Measurements from ENCODE around the gene KBTBD8. TPM values are rescaled to one million over a fixed set of nuclear protein-coding genes. Genes with fewer than 3 reads are reported as not detected.

KBTBD8 gene
- polyA plus RNA-seq, 4 donors, result 1.3 to 1.6 (median 1.5) TPM

DNA sequence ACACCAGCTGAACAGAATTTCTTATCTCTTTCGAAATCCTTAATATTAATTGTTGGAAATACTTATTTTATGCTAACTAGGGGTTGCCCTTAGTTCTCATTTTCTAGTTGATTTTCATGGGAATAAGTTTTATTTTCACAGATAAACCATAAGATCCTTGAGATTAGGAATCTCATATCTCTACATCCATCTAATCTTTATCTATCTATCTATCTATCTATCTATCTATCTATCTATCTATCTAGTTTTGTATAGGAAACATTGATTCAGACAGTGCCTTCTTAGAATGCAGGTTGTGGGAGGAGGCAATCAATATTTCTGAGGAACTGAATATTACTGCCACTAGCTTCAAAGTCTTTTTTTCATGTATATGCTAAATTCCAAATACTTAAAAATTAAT lies 3.5 kb upstream of the KBTBD8 start:
- DNase-seq (ENCODE audit: low read depth in 4 of 4, low spot score in 3 of 4), result no peak

DNA sequence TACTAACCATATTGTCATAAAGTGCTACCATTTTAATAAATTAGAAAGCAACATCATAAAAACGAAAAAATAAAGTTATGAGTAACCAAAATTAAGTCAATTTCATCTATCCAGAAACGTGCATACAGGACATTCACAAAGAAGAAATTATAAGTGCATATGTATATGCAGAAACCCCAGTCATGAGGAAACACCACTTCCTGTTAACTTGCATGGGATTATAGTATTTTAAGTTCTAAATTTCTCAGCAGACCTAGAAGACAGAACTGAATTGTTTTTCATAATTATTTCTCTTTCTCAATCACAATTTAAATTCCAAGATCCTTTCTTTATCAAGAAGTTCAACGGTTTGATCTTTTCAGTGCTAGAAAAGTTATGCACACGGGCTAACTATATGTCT lies 1.4 kb upstream of the KBTBD8 start:
- no peak for DNase-seq (ENCODE audit: low read depth in 4 of 4, low spot score in 3 of 4)

DNA sequence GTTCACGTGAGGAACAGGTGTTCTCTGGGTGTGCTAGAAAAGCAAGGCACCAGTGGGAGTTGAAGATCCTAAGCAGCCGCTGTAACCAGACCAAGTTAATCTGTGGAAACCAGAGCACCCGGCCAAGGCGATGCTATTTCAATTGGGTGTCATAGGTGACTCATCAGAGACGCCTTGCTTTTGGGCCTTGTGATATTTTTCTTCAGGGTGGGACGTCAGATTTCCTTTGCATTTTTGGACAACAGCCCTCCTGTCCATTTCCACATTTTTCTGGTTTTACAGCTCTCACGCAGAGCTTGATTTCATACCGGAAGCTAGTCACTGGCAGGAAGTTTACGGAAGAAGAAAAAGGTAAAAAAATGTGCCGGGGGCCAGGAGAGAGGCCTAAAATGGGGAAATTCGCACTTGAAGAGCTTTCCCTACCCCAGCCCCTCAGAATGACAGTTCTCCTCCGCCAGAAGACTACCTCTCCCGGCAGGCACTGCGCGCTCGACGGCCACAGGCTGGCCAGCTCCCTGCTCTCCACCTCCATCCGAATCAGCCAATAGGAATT lies 471 bp upstream of the KBTBD8 start:
- DNase-seq (ENCODE audit: low read depth in 4 of 4, low spot score in 3 of 4), result no peak

- DNase-seq (ENCODE audit: low read depth in 4 of 4, low spot score in 3 of 4), result no peak
Measured at GRCh38 chr3:66998904-66999235, 763 bp downstream of the KBTBD8 start.

- no peak for DNase-seq (ENCODE audit: low read depth in 4 of 4, low spot score in 3 of 4)
Measured at GRCh38 chr3:67000009-67000408, 1.9 kb downstream of the KBTBD8 start.

- no peak for DNase-seq (ENCODE audit: low read depth in 4 of 4, low spot score in 3 of 4)
Measured at GRCh38 chr3:67001086-67001861, 3.2 kb downstream of the KBTBD8 start.

DNA sequence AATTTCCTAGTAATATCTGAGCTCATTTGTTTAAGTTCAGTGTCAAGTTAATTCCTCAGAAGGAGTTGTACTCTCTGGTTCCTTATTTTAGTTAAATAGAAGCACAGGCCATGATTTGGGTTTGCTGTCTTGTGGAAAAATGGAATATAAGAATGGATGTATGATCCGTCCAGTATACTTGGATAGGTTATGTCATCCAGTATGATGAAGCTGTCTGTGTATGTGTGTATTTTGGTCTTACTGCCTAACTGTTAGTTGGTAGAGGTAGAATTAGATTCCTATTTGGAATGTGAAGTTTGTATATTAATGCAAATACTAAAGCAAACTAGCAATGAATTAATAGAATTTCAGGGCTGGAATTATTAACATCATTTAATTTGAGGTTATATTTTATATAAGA lies 7.9 kb downstream of the KBTBD8 start:
- DNase-seq (ENCODE audit: low read depth in 4 of 4, low spot score in 3 of 4), result no peak

- DNase-seq (ENCODE audit: low read depth in 4 of 4, low spot score in 3 of 4), result no peak
Measured at GRCh38 chr3:67006460-67006859, 8.4 kb downstream of the KBTBD8 start.

- no peak for DNase-seq (ENCODE audit: low read depth in 4 of 4, low spot score in 3 of 4)
Measured at GRCh38 chr3:67008388-67008787, 10.3 kb downstream of the KBTBD8 start.

- DNase-seq (ENCODE audit: low read depth in 4 of 4, low spot score in 3 of 4), result no peak
Measured at GRCh38 chr3:67009716-67010115, 11.6 kb downstream of the KBTBD8 start.

- no peak for DNase-seq (ENCODE audit: low read depth in 4 of 4, low spot score in 3 of 4)
Measured at GRCh38 chr3:67011414-67012131, 13.5 kb downstream of the KBTBD8 start.

- DNase-seq (ENCODE audit: low read depth in 4 of 4, low spot score in 3 of 4), result no peak
Measured at GRCh38 chr3:67012564-67012963, 14.5 kb downstream of the KBTBD8 start.

DNA sequence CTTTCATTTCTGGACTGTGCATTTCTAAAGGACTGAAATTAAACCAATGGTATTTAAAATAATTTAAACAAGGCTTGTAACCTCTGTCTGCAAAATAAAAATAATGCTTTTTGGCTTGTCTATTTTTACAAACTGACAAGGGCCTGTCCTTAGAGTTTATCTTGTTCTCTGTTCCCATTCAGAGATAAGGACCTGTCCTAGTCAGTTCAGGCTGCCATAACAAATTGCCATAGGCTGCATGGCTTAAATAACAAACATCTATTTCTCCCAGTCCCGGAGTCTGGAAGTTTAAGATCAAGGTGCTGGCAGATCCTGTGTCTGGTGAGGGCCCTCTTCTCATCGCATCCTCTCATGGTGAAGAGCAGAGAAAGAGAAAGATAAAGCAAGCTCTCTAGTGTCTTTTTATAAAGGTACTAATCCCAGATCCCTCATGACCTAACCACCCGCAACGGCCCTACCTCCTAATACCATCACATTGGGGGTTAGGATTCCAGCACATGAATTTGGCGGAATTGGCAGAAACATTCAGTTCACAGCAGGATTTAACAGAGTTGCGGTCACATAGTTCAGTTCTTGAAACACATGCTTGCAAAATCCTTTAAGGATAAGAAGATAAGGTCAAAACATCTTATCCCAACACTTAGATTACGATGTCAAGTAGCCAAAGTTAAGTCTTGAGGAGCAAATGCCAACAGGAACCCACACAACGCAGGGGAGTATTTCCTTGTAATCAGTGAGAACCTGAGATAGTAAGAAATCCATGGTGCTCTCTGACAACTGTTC lies 17.8 kb downstream of the KBTBD8 start:
- no peak for DNase-seq (ENCODE audit: low read depth in 4 of 4, low spot score in 3 of 4)

GRCh38 chr3:67016522-67017080 lies 18.5 kb downstream of the KBTBD8 start:
- DNase-seq (ENCODE audit: low read depth in 4 of 4, low spot score in 3 of 4), result no peak

- no peak for DNase-seq (ENCODE audit: low read depth in 4 of 4, low spot score in 3 of 4)
Measured at GRCh38 chr3:67017211-67017610, 19.1 kb downstream of the KBTBD8 start.

GRCh38 chr3:67018105-67018788 lies 20.1 kb downstream of the KBTBD8 start:
- no peak for DNase-seq (ENCODE audit: low read depth in 4 of 4, low spot score in 3 of 4)

DNA sequence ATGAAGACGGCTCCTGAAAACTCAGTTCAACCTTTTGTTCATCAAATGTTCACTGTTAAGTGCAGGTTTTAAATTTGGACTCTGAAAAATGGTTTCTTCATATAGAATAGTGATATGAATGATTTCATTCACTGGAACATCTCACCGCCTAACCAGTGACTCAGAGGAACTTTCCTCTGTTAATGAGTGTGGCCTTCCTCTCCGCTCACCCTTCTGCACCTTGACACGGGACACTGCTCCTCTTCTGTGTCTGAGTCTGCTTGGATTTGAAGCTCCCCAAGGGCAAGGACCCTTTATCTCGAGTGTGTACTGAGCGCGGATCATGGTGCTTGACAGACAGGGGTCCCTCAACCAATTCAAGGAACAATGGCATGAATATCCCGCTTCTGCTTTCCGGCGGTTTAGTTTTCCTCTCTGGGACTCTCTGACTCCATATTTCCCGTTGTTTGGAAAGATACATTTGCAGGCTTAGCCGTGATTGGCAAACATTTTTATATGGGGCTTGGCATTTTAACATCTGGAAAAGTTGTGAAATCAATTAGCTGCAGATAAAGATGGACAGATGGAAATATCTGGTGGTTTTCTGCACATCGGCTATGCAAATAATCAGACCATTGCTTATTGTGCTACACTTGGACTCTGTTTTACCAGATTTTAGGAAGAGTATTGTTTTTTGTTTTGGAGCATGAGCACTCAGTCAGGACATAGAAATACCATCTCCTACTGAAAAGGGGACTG lies 20.9 kb downstream of the KBTBD8 start:
- no peak for DNase-seq (ENCODE audit: low read depth in 4 of 4, low spot score in 3 of 4)

DNA sequence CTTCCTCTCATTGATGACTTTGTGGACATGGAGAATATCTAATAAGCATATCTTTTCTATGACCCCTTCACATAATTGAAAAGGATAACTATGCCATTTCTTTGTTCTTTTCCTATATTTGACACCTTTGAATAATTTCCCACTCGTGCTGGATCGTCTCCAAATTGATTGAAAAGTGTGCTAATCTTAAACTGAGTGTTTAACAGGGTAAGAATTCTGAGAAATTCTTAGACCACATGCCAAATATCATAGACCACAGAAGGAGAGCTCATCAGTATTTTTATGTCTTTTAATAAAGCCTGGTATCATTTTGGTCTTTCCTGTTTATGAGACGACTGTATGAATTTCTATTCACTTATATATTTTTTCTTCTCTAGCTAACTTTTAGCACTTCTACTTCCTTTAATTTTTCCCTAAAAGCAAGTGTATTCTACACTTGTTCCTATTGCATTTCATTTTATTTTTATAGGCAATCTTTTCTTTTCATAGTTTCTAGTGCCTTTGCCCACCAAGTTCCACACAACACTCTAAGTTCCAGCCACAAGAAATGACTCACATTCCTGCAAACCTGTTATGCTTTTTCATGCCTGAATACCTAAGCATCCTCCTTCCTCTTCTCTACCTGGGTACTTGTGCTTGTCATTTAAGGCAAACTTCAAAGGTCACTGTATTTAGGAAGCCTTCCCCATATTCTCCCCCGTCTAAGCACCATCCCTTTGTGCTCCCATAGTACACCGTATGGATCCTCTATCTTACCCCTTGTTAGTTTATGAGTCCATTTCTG lies 30.1 kb downstream of the KBTBD8 start:
- DNase-seq (ENCODE audit: low read depth in 4 of 4, low spot score in 3 of 4), result no peak

Data from left renal pelvis (tissue), 4 donors.